Tibial nerve (tissue), 4 donors: ENCODE results near the gene TAMALIN. TPM values are rescaled to one million over a fixed set of nuclear protein-coding genes. Genes with fewer than 3 reads are reported as not detected.

Experiments used
- DNase-seq, 2 donors: peaks; one replicate each; pipeline ENCODE4 v3.0.0-alpha.2; 2019; ENCODE audit warnings: low spot score in 2 of 2
- H3K27ac ChIP-seq, 4 donors: fragments of 200-600 bp; sonication (generic) in 3 of 4; one replicate each; pipeline ENCODE4 v1.5.1; 2017 to 2019; ENCODE audit warnings: mild to moderate bottlenecking in 1 of 4
- H3K27me3 ChIP-seq, 2 donors: fragments of 200-600 bp; sonication (generic) in 1 of 2; one replicate each; pipeline versions ENCODE4 v1.5.1 to v1.6.0; 2017 to 2019
- H3K36me3 ChIP-seq, 3 donors: fragments of 200-600 bp; sonication (generic); one replicate each; pipeline ENCODE4 v1.5.1; 2018 to 2019
- H3K4me1 ChIP-seq, 4 donors: fragments of 200-600 bp; sonication (generic) in 3 of 4; one replicate each; pipeline ENCODE4 v1.5.1; 2017 to 2019
- H3K4me3 ChIP-seq, 4 donors: fragments of 200-600 bp; sonication (generic) in 3 of 4; one replicate each; pipeline ENCODE4 v1.5.1; 2017 to 2019; ENCODE audit warnings: mild to moderate bottlenecking in 1 of 4, moderate library complexity in 1 of 4
- H3K9me3 ChIP-seq, 4 donors: fragments of 200-600 bp; sonication (generic) in 3 of 4; one replicate each; pipeline ENCODE4 v1.5.1; 2017 to 2019
- EP300 ChIP-seq, 2 donors: sonication (generic); formaldehyde crosslinking; IDR thresholded peaks; one replicate each; pipeline ENCODE4 v1.6.1; 2017; ENCODE audit warnings: antibody characterized with exemption in 2 of 2, mild to moderate bottlenecking in 1 of 2
- POLR2A ChIP-seq, 2 donors: fragments of 450-650 bp; IDR thresholded peaks; one replicate each; pipeline ENCODE4 v1.6.1; 2017; ENCODE audit warnings: antibody characterized with exemption in 2 of 2, mild to moderate bottlenecking in 2 of 2, moderate library complexity in 2 of 2
- WGBS, 2 donors: methylation state at CpG; one replicate each; pipeline ENCODE4 v1.1.5; 2018; 5-methylcytosine and 5-hydroxymethylcytosine counted together
- total RNA-seq, 4 donors: library from RNA; depleted of rRNA; stranded (reverse); fragments of >200 nt; gene quantifications; one replicate each; pipeline ENCODE4 v1.1.0, GENCODE V29; 2016
- TF ChIP-seq, protein P1 (sequence below), 5 experiments: fragments of 200-600 bp in 3 of 5; fragments of 450-650 bp in 2 of 5; sonication (generic) in 3 of 5; IDR thresholded peaks; one replicate each; pipeline ENCODE4 v1.5.1; 2016 to 2019; ENCODE audit warnings: antibody characterized with exemption in 5 of 5, mild to moderate bottlenecking in 3 of 5, moderate library complexity in 2 of 5

Gene TAMALIN
- total RNA-seq, 4 donors from 2014 or later, result 30.6 to 54.0 (median 37.8) TPM

GRCh38 chr12:51992246-51992645, 14.5 kb upstream of the TAMALIN start:
- Histone ChIP-seq H3K4me1 (no peaks in the 10 kb centered on the region), H3K36me3 (peaks cover under 1 to 81% (median 15%) of the 10 kb centered on the region in 3 donors), H3K27me3 (no peaks in the 10 kb centered on the region), H3K27ac (no peak overlapping the region), H3K4me3 (no peak overlapping the region), H3K9me3 (no peaks in the 10 kb centered on the region)
- DNase-seq, result no peak
- WGBS, 2 donors, result 90 to 91% methylated on average over 5 of the region's 5 CpGs
- TF ChIP-seq, protein P1, sequence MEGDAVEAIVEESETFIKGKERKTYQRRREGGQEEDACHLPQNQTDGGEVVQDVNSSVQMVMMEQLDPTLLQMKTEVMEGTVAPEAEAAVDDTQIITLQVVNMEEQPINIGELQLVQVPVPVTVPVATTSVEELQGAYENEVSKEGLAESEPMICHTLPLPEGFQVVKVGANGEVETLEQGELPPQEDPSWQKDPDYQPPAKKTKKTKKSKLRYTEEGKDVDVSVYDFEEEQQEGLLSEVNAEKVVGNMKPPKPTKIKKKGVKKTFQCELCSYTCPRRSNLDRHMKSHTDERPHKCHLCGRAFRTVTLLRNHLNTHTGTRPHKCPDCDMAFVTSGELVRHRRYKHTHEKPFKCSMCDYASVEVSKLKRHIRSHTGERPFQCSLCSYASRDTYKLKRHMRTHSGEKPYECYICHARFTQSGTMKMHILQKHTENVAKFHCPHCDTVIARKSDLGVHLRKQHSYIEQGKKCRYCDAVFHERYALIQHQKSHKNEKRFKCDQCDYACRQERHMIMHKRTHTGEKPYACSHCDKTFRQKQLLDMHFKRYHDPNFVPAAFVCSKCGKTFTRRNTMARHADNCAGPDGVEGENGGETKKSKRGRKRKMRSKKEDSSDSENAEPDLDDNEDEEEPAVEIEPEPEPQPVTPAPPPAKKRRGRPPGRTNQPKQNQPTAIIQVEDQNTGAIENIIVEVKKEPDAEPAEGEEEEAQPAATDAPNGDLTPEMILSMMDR (IDR thresholded peaks at IDR 0.05), result no peak
- TF ChIP-seq EP300 (IDR thresholded peaks at IDR 0.05), result no peak
- no peak for TF ChIP-seq POLR2A (IDR thresholded peaks at IDR 0.05)

DNA sequence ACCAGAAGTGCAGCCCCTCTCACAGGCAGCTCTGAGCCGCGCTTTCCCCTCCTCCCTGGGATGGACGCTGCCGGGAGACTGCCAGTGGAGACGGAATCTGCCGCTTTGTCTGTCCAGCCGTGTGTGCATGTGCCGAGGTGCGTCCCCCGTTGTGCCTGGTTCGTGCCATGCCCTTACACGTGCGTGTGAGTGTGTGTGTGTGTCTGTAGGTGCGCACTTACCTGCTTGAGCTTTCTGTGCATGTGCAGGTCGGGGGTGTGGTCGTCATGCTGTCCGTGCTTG, 12.3 kb upstream of the TAMALIN start:
- H3K4me1 ChIP-seq, result no peaks in the 10 kb centered on the region
- H3K27me3 ChIP-seq, result no peaks in the 10 kb centered on the region
- TF ChIP-seq POLR2A (IDR thresholded peaks at IDR 0.05), result no peak
- no peak for TF ChIP-seq EP300 (IDR thresholded peaks at IDR 0.05)
- TF ChIP-seq, protein P1 (IDR thresholded peaks at IDR 0.05), result no peak
- no peak for DNase-seq
- H3K4me3 ChIP-seq, result no peak overlapping the region
- peaks cover 0 to 70% (median 15%) of the 10 kb centered on the region in 3 donors for H3K36me3 ChIP-seq
- 84 to 91% methylated on average over 12 to 13 of the region's 17 CpGs for WGBS, 2 donors
- no peaks in the 10 kb centered on the region for H3K9me3 ChIP-seq
- no peak overlapping the region for H3K27ac ChIP-seq

GRCh38 chr12:51994959-51995358, 11.8 kb upstream of the TAMALIN start:
- H3K9me3 ChIP-seq, result no peaks in the 10 kb centered on the region
- no peak overlapping the region for H3K27ac ChIP-seq
- WGBS, 2 donors, result 55 to 58% methylated on average over 4 of the region's 4 CpGs
- no peaks in the 10 kb centered on the region for H3K4me1 ChIP-seq
- H3K4me3 ChIP-seq, result no peak overlapping the region
- TF ChIP-seq, protein P1 (IDR thresholded peaks at IDR 0.05), result no peak
- no peak for TF ChIP-seq EP300 (IDR thresholded peaks at IDR 0.05)
- no peak for TF ChIP-seq POLR2A (IDR thresholded peaks at IDR 0.05)
- H3K27me3 ChIP-seq, result no peaks in the 10 kb centered on the region
- H3K36me3 ChIP-seq, result peaks cover 0 to 65% (median 15%) of the 10 kb centered on the region in 3 donors
- no peak for DNase-seq

DNA sequence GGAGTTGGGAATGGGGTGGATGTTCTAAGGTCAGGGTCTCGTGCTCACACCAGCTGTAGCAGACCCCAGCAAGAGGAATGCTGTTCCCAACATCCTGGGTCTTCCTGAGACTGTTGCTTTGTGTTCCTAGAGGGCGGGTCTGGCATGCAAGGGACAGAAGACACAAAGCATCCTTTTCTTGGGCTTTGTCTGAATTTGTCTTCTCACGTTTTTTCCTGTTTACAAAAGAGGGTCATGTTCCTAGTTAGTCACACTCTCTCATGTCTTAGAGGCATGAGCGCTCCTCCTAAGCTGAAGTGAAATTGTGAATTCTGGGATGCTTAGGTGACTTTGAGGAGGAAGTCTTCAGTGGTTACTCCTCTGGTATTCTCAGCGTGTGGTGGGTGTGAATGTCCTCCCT, 9.6 kb upstream of the TAMALIN start:
- 70 to 75% methylated on average over 5 of the region's 5 CpGs for WGBS, 2 donors
- TF ChIP-seq, protein P1 (IDR thresholded peaks at IDR 0.05), result no peak
- TF ChIP-seq EP300 (IDR thresholded peaks at IDR 0.05) (no peak), POLR2A (IDR thresholded peaks at IDR 0.05) (no peak)
- H3K36me3 ChIP-seq, result peaks cover 0 to 43% (median 9%) of the 10 kb centered on the region in 3 donors

DNA sequence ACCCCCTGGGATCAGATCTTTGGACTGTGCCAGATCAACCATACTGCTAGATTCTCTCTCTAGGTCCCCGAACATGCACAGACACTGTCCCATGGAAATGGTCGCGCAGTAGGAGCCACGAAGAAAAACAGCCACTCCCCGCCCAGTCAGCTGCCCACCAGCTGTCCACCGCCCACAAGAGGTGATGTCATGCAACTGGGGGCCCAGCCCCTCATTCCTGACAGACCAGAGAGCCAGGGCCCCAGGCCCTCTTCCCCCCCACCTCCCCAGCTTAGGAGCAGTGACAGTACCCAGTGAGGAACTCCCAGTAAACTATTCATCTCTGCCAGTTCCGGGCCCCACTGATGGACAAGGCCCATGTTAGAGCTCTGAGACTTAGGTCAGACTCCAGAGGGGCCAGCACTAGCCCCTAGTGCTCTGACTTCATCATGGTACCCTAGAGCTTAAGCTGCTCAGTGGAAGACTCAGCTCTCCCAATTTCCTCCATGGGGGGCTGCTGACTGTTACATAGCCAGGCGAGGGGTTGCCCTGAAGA, 3.7 kb upstream of the TAMALIN start:
- Histone ChIP-seq H3K36me3 (peaks cover 0 to 2% (median 0%) of the 10 kb centered on the region in 3 donors), H3K27me3 (no peaks in the 10 kb centered on the region), H3K4me1 (peaks cover 0 to 33% (median 17%) of the 10 kb centered on the region in 4 donors), H3K9me3 (no peaks in the 10 kb centered on the region), H3K27ac (no peak overlapping the region), H3K4me3 (no peak overlapping the region)
- 79 to 87% methylated on average over 8 of the region's 8 CpGs for WGBS, 2 donors
- no peak for DNase-seq
- TF ChIP-seq, protein P1 (IDR thresholded peaks at IDR 0.05), result no peak
- TF ChIP-seq POLR2A (IDR thresholded peaks at IDR 0.05) (no peak), EP300 (IDR thresholded peaks at IDR 0.05) (no peak)

More for the DNA sequence above, 9.6 kb upstream of the TAMALIN start:
- H3K27ac ChIP-seq, result no peak overlapping the region
- no peaks in the 10 kb centered on the region for H3K4me1 ChIP-seq
- no peaks in the 10 kb centered on the region for H3K9me3 ChIP-seq
- no peaks in the 10 kb centered on the region for H3K27me3 ChIP-seq
- H3K4me3 ChIP-seq, result no peak overlapping the region
- DNase-seq, result no peak
